HG03060 (cell line): ENCODE measurements around the gene ZFP36L1.

Experiments used
- ATAC-seq: cut with Tn5 transposase; IDR thresholded peaks from one replicate; pipeline ENCODE4 v1.9.1; 2021; ENCODE audit warnings: low read depth, moderate number of reproducible peaks; ENCODE audit not compliant: unreplicated experiment

Gene ZFP36L1

DNA sequence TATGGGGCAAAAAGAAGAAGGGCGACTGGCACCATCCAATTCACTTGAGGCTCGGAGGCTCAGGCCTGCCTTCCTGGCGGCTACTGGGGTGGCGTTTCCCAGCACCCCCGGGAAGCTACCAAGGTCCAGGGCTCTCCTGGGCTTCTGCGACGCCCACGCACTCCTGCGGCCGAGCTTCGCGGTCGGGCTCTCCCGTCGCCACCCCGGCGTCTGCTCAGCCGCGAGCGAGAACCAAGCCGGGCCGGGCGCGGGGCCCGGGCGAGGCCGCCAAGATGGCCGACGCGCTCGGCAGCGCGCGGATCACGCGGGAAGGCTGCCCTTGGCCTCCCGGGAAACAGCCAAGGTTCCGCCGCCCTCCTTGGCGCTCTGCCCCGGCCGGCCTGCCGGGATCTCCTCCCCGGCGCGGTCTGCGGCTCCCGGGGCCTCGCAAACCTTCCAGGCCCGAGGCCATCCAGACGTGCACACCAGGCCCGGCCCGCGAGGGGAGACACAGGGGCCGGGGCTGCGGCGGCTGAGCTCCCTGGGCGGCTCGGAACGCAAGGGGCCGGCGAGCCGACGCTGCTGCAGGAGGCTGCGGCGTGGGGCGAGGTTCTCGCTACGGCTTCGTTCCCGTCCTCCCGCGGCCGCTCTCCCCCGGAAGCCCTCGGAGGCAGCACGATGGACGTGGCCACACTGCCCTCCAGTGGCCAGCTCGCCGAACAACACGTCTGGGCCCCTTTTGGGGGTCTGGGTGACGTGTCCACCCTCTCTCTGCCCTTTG lies 23.5 kb upstream of the ZFP36L1 start:
- no peak for ATAC-seq

DNA sequence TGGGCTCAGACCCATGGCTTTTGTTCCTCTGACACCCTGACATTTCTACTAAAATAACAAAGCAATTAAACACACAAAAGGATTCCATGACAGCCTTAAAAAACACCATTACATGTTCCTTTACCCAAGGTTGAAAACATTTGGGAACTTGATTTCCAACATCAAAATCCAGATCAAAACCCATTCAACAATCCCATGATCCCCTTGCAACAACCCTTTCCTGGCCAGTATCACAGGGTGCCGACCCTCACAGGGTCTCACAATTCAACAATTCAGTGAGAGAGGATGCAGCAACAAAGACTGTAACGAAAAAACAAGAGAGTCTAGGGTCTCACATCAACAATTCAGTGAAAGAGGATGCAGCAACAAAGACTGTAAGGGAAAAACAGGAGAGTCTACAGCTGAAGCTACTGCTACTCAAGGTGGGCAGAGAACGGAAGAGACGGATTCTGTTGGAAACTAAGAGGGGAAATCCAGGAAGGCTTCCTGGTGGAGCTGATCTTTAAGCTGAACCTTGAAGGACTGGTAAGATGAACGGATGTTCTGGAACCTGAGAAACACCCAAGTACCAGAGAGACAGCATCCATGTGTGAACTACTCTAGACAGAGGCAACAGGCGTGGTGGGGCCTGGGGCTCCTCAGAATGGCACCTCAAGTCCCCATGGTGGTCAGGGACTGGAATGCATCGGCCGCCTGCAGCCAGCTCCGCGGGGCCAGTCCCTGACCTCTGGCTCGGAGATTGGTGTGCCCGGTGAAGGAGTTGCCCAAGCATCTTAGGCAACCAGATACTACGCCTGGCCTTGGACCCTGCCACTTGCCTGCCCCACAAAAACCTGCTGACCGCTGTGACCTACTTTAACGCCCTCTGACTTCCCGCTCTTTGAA lies 22.7 kb upstream of the ZFP36L1 start:
- no peak for ATAC-seq

DNA sequence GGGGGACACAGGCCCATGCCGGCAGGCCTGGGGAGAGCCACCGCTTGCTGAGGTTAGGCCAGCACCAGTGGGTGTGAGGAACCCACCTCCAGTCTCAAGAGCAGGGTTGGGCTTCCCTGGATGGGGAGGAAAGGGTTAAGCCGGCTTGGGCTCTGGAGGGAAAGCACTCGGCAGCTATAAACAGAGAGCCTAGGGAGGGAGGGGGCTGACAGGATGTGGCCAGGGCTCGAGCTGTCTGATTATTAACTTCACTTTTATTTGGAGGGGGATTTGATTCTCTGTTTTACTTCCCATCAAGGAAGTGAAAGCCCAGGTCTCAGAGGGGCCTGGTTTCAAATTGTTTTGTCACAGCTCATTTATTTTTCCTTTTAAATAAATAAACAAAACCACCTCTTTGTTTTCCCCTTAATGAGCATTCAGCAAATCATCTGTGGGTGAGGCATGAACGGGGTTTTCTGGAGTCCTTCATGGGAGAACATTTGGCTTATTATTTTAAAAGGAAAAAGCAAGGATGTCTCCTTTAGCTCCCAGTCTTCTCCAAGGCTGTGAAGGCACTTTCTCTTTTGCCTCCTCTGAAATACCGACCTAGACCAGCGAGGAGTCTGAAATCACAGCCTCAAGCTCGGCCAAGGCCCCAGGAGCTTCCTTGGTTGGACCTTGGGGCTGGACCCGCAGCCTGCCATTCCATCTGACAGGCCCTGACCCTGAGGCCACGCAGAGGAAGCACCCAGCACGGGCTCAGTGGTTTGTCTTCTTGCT lies 21.9 kb upstream of the ZFP36L1 start:
- no peak for ATAC-seq

DNA sequence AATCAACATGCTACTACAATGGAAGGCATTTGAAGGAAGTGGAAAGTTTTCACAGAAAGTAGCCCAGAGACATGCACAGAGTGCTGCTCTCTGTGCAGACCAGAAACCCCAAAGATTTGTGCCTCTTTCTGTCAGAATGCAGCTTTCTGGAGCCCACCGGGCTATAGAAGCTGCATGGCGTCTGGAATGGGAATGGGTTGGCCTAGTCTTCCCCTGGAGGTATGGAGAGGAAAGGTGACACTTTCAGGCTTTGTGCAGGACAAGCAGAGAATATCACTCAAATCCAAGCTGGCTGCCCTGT lies 21.3 kb upstream of the ZFP36L1 start:
- no peak for ATAC-seq

DNA sequence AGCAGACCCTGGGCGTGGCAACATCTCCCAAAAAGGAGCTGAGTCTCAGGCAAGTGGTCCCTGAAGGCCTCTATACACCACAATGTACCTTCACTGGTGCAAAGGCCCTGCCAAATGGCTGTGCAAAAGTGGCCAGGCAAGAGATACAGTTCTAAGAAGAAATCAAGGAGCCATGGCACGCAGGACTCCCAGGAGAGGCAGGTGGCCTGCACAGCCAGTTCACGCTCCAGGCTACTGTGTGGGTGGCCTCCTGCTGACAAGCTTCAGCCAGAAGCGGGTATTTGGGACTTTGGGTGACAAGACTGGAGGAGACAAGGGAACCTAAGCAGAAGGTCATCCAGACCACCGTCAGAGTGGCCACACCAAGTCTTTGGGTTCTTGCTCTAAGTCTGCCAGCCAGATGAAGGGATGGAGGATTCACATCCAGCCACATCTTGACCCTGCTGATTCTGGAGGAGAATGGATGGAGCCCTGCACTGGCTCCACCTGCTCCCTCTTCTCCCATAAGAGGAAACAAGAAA lies 20.5 kb upstream of the ZFP36L1 start:
- no peak for ATAC-seq

DNA sequence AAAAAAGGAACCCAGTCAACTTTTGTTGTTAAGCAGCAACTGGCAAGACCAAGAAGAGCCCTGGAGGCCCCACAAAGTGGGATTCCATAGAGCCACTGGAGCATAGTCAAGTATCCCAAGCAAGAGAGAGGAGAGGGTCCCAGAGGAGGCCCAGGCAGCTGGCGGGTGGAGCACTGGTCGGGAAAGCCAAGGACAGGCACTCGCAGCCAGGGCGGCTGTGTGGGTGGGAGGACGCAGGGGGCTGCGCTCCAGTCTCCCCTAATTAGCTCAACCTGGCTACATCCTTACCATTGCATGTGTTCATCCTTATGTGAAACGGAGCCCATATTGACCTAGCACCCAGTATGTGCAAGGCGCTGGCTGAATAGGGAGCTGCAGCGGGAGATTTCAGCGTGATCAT lies 18.3 kb upstream of the ZFP36L1 start:
- no peak for ATAC-seq

DNA sequence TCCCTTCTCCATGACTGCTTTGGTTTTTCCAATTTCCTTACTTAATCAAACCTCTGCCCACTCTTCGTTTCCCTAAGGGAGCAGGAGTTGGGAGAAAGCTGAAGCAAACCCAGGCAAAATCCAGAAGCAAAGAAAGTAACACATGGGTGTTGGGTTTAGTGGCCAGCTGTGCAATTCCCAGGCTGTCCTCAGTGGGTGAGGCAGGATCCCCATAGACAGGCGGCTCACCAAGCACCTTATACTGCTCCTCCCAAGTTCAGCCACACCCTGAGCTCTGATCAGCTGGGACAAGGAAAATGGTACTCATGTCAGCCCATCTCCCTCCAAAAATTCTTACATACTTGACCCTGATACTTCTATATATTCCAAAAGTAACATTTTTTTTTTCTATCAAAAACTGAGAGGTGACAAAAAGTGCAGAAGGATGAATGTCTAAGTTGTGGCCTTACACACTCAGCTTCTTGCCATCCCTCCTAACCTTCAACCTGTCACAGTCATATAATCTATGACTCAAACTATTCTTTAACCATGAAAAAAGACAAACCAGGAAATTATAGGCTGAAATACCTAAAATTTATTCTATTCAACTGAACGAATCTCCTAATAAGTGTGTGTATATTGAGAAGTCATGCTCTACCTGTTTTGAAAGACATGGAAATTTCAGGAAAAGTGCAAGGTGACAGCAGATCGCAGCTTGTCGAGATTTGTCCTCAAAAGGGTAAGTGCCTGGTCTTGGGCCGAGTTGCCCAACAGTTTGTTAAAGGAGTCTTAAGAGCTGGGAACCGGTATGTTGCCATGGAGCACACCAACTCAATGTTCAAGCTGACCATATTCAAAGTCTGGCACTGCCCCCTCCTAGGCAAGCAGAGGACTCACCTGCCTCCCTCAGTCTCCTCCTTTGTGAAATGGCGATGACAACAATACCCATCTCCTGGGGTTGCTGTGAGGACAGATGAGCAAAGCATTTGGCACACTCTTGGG lies 17.6 kb upstream of the ZFP36L1 start:
- ATAC-seq, result no peak

DNA sequence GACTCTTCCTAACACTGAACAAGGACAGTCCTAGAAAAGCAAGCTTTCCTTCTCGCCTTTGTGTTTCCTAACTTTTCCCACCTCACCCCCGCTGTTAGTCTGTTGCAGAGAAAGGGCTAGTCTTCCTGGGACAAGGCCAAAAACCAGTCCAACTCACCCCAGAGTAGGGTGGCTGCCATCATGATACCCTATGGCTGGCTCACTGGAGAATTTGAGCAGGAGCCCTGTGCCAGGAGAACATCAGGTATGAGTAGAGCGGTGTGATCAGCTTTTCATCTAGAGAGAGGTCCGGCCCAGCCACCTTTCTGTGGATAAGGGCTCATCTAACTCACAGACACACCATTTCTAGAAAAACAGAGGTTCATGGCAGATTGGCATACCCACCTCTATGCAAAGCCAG lies 16.7 kb upstream of the ZFP36L1 start:
- ATAC-seq, result no peak

DNA sequence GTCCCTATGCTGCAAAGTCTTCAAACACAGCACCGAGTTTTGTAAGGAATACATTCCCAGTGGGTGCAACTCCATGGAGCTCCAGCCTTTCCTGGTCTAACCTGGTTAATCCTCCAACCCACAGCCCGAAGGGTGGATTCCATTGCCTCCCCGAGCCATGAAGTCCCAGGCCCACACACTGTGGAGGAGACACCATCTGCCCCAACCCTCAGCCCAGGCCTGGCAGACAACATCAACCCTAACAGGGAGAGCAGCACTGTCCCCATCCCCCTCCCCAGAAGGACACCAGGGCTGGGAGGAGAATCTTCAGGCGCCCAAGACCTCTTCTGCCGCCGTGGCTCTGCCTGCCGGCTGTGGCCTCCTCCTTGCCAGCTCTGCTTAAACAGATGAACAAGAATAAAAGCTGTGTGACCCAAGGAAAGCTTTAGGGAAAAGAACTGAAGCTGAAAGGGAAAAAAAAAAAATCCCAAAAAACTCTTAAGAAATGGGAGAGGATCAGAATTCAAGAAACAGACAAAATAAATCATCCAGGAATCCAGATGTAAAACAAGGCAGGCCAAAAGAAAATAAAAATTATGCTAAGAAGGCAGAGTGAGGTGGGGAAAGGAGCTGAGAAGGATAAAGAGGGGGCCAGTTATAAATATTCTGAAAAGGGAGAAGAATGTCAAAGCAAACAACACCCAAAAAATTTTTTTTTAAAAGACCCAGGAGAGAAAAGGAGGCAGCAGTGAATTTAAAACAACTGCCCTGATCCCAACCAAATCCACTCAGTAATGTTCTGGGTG lies 16.0 kb upstream of the ZFP36L1 start:
- ATAC-seq, result no peak

DNA sequence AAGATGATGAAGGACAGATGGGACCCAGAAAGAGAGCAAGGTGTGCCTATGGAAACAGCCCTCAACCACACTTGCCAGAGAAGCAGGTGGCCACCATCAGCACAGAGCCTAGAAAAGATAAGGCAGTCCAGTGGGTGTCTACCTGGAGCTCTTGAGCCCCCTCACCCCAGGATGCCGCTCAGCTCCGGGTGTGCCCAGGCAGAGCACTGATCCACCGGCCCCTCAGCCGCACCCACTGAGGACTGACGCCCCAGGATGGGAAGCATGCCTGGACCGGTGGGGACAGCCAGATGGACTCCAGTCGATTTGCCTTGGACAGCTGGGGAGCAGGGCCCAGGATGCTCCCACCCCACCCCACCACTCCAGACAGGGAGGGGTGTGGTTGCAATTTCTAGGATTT lies 15.1 kb upstream of the ZFP36L1 start:
- ATAC-seq, result no peak

DNA sequence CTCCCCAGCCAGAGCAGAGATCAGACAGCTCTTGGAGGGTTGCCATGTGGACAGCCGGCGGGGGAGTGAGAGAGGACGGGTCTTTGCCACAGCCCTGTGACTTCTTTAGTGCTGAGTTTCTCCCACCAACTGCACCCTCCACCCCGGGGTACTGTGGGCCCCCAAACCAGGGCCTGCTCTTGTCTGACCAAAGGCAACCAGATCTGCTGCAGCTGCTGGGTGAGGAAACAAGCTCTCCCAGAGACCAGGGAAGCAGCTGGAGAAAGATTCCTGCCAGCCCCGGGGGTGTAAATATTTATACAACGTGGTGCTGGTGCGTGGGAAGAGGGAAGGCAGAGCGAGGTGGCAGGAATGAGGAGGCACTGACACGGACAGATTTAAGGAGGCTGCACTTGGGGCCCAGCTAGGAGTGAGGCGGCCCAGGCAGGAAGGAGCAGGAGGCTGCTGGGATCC lies 14.3 kb upstream of the ZFP36L1 start:
- ATAC-seq, result no peak

DNA sequence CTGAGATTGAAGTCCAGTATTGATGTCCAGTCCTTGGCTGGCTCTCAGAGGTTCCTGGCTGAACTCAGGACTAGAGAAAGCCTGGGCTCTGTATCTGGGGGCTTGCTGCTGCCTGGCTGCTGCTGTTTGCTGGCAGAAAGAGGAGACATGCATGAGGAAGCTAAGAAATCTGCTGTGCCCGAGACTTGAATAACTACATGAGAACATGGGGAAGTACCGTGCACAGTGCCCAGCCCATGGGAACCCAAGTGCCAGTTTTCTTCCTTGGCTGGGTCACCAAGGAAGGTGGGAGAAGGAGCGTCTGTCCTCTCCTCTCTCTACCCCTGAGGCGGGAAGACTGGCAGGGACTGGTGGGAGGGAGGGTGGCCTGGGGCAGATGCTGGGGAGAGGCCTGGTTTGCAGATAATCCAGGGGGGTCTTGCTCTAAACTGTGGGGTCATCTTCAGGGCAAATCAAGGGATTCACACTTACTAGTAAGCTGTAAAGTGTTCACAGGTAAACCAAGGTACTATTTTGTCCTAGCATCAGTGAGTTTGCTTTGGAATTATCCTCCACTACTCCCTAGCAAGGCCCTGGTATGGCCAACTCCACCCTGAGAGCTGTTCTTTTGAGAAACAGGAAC lies 13.8 kb upstream of the ZFP36L1 start:
- ATAC-seq, result no peak

DNA sequence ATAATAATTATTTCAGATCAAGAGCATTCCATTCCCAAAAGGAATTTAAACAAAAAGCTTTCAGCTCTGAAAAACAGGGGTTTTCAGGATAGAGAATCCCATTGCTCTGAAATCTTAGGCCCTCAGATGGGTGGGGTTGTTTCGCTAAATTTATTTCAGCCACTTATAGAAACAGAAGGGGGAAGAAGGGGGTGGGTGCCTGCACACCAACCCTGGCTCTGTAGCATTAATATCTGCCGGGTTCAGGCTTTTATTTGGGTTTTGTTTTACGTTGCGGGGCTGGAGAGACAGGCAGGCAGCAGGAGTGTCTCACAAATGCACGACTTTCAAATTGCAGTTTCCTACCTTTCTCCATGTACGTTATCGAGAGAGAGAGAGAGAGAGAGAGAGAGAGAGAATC lies 12.5 kb upstream of the ZFP36L1 start:
- no peak for ATAC-seq

DNA sequence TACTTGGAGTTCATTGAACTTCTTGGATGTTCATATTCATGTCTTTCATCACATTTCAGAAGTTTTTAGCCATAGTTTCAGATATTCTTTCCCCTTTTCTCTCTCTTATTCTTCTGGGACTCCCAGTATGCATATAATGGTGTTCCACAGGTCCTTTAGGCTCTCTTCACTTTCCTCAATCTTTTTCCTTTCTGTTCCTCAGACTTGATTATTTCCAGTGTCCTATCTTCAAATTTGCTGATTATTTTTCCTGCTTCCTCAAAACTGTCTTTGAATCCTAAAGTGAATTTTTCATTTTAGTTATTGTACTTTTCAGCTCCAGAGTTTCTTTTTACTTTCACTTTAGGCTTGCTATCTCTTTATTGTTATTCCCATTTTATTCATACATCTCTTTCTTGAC lies 8.8 kb upstream of the ZFP36L1 start:
- ATAC-seq, result no peak

DNA sequence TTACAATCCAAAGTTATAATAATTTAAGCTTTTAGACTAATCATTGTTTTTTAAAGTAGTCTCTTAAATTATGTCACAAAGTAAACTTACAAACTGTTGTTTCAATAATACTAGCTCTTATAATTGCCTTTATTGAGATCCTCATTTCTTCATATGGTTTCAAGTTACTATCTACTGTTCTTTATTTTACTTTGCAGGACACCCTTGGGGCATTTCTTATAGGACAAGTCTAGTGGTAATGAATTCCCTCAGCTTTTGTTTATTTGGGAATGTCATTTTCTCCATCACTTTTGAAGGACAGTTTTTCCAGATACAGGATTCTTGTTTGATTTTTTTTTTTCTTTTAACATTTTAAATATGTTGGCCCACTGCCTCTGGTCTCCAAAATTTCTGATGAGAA lies 8.1 kb upstream of the ZFP36L1 start:
- no peak for ATAC-seq

DNA sequence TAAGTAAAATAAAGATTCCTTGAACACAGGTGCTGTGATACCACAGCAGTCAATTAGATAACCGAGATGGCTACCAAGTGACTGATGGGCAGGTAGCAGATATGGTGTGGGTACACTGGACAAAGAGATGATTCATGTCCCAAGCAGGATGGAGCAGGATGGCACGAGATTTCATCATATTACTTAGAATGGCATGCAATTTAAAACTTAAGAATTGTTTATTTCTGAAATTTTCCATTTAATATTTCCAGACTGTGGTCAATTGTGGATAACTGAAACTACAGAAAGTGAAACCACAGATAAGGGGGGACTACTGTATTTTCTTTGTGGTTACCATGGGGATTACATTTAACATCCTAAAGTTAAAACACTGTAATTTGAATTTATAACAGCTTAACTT lies 7.5 kb upstream of the ZFP36L1 start:
- ATAC-seq, result no peak

DNA sequence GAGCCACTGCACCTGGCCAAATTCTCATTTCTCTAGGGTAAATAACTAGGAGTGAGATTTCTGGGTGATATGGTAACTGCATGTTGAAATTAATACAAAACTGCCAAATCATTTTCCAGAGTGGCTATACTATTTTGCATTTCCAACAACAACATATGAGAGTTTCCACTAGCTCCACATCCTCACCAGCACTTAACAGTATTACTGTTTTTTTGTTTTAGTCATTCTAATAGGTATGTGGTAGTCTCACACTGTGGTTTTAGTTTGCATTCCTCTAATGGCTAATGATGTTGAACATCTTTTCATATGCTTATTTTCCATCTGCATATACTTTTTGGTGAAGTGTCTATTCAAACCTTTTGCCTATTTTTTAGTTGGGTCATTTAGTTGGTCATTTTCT lies 5.8 kb upstream of the ZFP36L1 start:
- ATAC-seq, result no peak

DNA sequence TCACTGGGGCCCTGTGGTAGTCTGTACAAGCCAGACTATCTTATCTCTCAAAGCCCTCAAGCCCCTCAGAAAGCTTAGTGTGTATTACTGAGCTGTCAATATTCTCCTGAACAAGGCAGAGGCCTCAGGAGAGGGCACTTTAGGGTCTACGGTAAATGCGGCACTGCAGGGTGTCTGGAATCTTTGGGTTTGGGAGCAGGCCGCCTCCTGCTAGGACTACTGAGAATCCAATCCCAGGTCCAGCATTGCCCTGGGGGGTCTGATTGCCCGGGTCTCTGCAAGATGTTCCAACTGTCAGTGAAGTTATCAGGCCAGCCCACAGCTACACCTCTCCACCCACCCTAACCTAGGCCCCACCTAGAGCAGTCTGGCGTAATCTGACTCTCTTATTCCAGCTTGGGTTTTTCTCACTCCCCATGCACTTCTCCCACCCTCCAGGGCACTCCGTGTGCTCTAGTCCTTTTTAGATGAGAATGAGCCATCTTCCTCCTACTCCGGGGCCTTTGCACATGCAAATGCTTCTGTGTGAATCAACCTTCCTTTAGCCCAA lies 4.3 kb upstream of the ZFP36L1 start:
- no peak for ATAC-seq
